G401 (cell line): ENCODE data around the gene MXD1. TPM values are rescaled to one million over a fixed set of nuclear protein-coding genes. Genes with fewer than 3 reads are reported as not detected.

Experiments used
- DNase-seq: peaks from one replicate; pipeline ENCODE4 v3.0.0-alpha.2; 2015; ENCODE audit warnings: low spot score
- in situ Hi-C: cut with HindIII; loops from 2 replicates; pipeline ENCODE4 v1.10.0; 2016; ENCODE audit warnings: low sequenced_read_pairs, mixed read lengths
- total RNA-seq: library from RNA; depleted of rRNA; stranded (reverse); fragments of >200 nt; shearing (Covaris generic); gene quantifications from 2 replicates; pipeline ENCODE4 v1.2.3, GENCODE V29; 2014

MXD1 gene
- total RNA-seq, 1 experiment from 2014 or later, result 5.2 TPM

DNA sequence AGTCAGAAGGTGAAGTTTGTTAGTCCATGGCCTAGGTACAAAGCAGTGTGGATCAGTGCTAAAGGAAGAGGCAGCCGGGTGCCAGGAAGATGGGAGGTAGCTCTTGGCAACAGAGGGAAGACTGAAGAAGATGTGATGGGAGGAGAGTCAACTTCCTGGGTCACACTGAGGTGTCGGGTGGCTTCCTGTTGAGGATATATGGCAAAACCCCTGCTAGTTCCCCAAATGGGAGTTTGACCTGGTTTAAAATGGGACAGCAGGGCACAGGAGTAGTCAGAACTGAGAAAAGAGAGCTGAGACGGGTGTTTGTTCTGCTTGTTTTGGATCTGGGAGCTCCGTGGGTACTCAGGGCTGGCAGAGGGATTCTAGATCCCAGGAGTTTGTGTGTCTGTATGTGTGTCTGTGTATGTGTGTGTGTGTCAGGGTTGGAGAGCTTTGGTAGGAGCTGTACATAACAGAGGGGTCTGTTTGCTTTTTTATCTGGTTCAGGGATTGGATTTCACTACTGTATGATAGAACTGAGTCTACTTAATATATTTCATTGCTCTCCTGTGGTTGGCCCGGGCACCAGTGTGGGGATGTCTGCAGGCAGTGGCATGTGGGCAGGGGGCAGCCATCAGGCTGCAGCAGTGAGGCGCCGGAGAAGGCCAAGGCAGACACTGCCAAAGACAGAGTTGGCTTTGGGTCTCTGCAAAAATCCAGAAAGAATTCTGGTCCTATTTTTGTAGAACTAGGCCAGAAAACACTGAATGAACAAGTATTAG is 17.1 kb downstream of the MXD1 start:
- no peak for DNase-seq
- in situ Hi-C loops, result no loop called here

DNA sequence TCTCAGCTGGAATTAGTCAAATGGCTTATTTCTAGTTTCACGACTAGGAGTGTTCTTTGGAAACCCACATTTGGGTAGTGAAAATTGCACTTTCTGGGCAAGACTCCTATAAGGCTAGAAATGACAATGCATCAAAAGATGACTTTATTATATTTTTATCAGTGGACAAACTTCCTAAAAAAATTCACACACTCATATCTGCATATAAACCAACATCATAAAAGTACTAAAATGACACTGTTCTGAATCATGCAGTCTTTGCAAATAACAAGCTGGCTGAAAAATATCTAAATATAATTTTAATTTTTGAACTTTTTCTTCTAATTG is 17.6 kb downstream of the MXD1 start:
- no peak for DNase-seq
- in situ Hi-C loops, result no loop called here

DNA sequence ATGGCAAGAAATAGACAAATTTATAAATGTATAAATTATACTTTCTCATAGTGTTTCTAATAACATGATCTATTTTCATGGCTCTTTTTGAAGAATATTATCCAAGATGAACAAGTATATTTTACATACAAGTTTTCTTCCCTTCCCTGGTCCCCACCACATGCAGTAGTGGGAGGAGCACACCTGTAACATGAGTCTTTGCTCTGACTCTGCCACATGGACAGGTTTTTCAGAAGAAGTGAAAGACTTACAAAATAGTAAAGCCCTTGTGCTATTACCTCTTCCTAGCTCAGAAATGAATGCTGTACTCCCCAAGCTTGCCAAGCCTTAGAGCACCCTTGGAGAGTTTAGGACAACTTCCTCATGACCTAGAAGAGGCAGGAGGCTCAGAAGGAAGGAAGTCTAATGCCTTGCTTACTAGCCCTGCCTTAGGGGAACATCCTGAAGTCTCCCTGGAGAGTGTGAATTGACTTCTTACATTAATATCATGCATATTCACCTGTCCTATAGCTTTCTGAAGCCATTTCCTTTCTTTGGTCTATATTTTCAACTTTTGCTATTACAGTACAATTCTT is 18.4 kb downstream of the MXD1 start:
- in situ Hi-C loops, result no loop called here
- DNase-seq, result no peak

DNA sequence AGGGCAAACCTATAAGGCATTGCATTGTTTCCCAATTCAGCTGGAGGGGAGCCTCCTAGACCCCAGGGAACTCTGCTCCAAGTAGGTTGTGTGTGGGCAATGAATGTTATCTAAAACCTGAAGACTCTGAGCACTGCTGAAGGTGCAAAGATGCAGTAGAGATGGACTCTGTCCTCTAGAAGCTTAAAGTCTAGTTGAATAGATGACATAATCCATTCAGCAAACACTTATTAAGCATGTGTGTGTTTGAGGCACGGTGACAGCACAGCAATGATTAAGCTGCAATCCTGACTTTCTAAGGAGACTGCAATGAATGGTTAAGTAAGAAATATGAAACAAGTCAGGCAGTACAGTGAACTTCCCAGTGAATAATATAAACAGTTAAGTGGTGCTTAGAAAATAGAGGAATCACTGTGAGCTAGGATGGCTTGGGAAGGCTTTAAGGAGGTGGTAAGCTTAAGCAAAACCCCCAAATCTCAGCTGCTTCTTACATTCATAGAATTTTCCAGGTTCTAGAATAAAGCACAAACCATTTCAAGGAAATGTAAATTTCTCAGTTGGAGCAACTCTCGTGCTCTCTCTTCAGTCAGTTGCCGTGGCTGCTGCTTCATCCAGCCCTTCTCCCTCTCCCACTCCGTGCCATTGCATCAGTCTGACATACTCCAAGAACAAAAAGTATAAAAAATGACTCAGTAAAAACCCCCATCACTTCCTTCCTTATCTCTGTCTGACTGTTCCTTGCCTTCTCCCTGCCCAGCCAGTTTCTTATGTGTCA is 19.1 kb downstream of the MXD1 start:
- in situ Hi-C loops, result no loop called here
- DNase-seq, result no peak

DNA sequence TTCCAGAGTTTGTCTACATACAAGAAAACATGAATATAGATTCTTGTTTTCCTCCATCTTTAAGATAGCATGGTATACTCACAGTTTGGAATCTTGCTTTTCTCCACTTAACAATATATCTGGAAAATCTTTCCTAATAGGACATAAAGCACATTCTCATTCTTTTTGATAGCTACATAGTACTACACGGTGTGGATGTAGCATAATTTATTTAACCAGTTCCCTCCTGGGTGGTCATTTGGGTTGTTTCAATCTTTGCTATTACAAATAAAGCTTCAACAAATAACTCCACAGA is 19.7 kb downstream of the MXD1 start:
- in situ Hi-C loops, result no loop called here
- no peak for DNase-seq

DNA sequence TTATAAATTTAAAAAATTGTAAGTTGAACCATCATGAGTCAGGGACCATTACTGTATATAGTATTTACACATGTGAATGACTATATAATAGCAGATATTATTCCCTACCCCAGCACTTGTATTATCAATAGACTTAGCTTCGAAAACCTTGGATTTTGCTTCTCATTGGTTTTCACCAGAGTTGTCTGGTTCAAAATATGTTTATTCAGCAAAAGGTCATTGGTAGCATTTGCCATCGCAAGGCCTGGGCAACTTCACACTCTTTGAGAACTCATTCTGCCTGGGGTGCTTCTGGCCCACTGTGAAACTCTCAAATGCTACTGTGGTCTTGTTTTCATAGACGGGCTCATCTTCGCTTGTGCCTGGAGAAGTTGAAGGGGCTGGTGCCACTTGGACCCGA is 20.1 kb downstream of the MXD1 start:
- DNase-seq, result no peak
- in situ Hi-C loops, result no loop called here

DNA sequence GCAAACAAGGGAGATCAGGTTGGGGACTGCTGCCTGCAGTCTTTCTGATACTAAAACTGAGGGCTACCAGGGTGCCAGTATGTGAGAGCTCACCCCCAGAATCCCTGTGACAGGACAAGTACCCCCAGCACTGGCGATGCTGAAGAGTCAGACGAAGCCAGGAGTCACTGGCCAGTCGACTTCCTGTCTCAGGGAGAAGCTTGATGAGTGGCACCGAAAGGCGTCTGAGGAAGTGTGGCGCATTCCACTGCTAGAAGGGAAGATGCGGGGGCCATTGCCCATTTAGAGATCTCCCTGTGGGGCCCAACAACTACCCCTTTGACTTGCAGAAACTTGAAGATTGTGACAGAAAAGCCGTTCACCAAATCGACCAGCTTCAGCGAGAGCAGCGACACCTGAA is 22.0 kb downstream of the MXD1 start:
- in situ Hi-C loops, result no loop called here
- no peak for DNase-seq

DNA sequence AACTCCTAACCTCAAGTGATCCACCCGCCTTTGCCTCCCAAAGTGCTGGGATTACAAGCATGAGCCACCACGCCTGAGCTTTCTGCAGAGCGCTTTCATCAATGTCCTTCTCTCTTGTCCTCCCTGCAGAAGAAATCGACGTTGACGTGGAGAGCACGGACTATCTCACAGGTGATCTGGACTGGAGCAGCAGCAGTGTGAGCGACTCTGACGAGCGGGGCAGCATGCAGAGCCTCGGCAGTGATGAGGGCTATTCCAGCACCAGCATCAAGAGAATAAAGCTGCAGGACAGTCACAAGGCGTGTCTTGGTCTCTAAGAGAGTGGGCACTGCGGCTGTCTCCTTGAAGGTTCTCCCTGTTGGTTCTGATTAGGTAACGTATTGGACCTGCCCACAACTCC is 23.1 kb downstream of the MXD1 start:
- no peak for DNase-seq
- in situ Hi-C loops, result no loop called here

DNA sequence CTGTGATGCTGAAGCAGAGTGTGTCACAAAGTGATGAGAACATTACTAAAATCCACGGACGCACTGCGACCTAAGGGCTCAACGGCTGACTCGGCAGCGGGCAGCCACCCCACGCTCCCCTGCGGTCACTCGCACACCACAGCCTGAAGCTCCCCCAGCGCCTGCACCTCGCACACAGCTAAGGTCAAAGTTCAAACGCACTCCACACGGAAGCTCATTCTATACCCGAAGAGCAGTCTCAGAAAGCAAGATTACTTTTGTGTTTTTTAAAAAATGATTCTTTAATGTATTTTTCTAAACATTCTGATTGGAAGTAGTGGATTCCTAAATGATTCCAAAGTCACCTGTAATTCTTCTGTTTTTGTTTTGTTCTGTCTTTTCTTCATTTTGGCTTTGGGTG is 24.8 kb downstream of the MXD1 start:
- in situ Hi-C loops, result no loop called here
- DNase-seq, result no peak

DNA sequence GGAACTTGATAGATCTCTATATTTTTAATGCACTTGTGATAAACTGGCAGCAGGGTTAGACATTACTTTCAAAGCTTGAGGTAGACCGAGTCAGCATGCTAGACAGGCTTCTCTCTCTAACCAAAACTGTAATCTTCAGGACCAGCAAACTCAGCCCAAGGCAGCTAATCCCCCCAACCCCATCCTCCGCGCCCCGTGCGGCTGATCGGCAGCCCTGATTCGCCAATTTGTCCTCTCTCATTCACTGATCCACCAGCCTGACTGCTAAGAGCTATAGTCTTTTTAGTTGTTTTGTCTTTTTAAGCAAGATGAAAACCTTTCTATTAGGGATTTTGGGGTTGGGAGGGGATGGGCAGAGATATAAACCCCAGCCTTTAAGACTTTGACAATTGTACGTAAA is 25.8 kb downstream of the MXD1 start:
- in situ Hi-C loops, result no loop called here
- DNase-seq, result no peak

DNA sequence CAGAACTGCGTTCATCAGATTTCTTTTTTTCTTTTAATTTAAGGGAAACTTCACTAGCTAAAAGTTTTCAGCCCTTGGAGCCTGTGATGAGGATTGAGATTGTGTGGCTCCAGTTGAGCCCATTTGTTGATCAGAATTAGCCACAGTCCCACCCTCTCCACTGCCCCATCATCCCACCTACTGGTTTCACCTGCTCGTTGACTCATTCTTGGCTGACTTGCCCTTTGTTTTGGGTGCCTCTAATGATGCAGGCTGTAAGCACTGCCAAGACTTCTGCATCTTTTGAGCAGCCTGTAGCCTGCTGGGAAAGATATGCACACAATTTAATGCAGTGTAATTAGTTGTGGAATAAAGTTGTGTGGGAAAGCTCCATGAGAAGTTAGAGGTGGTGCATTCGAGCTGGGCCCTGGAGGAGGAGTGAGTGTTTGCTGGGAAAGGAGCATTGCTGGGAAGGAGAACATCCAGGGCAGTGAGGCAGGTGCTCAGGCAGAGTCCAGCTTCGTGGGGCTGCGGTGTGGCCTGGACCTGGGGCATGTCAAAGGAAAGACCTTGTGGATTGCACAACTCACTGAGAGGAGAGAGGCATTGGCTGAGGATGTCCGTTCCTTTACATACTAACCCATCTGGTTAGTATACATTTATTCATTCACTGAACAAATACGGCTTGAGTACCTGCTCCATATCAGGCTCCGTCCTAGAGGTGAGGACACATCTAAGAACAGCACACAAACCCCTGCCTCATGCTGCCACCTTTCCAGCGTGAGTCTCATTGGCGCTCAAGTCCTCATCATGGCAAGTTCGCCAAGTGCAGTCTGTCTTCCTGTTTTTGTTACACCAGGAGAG is 28.3 kb downstream of the MXD1 start:
- no peak for DNase-seq
- in situ Hi-C loops, result no loop called here

DNA sequence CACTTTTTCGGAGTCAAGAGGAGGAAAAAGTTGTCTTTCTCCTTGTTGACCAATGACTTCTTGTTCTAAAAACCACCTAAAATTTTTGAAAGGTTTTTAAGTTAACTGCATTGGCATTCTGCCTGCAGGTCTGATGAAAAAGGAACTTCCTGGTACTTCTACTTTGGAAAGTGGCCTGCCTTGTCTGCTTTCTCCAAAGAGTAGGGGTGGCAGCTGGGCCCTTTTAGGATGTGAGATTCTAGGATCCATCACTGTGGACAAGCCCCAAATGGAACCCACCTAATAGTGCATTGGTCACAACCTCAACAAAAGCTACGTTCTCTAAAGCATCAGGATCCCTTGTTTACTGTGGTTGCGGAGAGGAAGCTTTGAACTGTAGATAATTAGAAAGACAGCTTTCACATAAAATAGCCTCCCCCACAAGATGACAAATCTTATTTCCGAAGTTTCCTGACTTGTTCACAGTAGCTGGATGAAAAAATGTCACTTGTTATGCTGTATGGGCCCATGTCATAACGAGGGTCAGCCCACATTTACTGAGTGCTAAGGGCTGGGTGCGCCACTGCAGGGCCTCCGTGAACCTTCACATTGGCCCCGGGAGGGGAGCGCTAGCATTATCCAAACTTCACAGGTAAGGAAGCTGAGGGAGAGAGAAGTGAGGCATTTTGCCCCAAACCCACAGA is 29.1 kb downstream of the MXD1 start:
- in situ Hi-C loops, result no loop called here
- DNase-seq, result no peak

DNA sequence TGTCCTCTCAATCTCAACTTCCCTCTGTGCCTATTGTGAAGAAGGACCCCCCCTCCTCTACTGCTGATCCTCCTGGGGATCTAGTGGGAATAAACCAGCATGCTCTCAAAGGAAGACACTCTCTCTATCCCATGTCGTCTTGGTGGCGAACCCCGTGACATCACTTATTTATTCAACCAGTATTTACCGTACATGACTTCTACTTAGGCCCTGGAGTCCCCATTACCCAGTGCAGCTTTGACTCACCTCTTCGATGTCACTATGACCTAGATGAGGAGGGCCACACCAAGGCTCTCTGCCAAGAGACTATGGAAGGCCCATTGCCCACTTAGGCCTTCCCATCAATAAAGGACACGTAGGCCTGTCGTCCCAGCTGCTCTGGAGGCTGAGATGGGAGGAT is 29.8 kb downstream of the MXD1 start:
- in situ Hi-C loops, result no loop called here
- no peak for DNase-seq

DNA sequence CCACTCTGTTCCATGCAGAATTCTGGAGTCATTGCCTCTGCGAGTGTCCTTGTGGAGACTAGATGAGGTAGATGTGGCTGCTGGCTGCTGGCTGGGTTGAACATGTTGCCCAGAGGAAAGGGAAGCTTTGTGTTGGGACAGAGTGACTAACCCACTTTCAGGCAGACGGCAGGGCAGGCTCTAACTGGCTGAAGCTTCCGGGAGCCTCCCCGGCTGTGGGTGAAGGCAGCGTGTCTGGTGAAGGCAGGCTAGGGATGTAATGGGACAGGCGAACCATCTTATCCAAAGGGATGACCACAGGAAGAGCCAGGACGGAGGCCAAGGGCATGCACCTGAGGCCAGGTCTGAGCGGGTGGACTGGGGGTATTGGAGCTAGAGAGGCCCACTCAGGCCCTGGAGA is 30.5 kb downstream of the MXD1 start:
- in situ Hi-C loops, result no loop called here

DNA sequence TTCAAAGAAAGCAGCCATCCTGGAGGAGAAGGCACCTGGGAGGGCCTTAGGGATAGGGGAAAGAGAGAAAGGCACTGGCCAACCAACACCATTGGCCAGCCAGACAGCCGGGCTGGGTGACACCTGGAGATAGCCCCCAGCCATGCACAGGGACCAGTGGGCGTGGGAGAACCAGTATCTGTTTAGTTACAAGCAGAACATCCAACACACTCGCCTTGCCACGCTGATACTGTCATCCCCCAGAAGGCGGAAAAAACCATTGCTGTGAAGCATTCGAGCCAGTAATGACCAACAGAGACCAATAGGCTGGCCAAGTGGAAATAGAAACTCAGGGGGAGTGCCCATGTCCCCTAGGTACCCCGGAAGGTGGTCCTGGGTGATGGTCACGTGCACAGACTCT is 31.0 kb downstream of the MXD1 start:
- in situ Hi-C loops, result no loop called here
- no peak for DNase-seq

More for the DNA sequence above, 30.5 kb downstream of the MXD1 start:
- no peak for DNase-seq

DNA sequence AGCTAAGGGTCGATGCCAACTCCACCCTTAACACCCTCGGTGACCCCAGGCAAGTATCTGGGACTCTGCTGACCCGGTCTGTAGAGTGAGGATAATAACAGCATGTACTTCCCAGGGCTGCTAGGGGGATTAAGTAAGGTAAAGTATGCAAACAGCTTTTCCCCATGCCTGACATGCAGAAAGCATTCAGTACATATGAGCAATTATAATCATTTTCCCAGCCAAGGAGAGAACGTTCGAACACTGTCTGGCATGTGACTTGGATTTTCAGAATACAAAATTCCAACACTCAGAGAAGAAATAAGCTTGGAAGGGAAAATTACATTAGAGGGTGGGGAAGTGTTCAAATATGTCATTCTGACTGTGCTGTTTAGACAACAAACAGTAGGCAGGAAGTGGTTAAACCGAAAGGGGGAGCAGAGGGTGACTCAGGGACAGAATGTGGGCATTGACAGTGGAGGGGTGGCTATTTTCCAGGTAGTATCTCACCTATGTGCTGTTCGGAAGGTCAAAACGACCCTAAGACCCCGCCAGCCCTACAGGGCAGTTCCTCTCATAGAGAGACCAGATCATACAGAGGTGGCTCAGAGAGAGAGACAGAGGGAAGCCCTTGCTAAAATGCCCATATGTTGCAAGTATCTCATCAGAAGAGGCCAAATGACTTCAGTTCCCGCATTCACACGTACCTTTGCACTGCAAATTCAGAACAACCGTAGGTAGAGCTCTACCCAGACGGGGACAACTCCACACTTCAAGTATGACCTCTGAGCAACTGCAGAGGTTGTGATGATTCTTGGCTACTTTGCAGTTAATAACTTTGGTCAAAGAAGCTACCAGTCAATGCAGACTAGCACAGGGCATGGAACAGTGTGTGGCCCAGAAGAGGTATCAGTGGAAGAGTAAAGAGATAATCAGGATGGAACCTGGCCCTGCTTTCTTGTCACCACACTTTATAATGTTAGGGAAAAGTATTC is 31.7 kb downstream of the MXD1 start:
- no peak for DNase-seq
- in situ Hi-C loops, result no loop called here

DNA sequence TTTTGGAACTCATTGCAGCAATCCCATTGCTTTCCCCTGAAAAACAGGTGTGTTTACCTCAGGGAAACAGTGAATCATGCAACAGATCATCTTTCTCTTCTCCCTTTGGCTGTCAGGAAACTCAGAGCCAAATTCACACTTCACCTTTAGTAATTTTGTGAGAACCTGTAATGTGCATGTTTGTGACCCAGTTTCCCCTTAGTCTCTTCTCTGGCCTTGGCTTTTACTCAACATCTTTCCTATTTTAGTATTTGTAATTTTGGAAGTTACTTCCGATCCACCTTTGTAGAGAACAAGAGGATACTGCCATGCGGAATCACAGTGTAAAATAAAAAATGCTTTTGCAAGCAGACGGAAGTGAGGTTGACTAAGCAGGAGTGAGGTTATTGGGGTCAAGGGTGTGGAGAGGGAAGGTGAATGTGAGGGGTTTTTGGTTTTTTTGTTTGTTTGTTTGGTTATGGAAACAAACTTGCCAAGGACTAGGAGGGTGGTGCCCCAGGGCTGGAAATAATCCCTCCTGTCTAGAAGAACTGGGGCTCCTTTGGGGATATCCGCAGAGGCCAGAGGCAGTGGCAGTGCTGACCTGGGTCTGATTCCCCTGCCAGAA is 32.5 kb downstream of the MXD1 start:
- no peak for DNase-seq
- in situ Hi-C loops, result no loop called here
